ENCODE data around the gene ZNF408.

ZNF408 gene

DNA sequence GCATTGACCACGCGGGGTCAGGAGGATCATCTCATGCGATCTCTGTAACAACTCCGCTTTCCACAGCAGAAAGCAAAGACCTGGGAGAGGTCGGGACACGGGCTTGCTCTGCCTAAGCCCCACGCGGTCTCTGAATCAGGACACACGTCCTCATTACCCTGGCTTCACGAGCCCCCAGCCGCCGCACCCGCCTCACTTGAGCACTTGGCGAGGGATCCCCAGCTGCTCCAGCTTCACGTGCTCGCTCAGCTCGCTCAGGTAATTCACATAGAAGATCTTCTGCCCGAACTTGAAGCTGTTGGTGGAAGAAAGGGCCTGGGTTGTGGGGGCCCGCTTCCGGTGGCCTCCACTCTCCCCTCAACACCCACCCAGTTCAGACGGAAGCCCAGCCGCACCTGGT is 20.0 kb upstream of the ZNF408 start:
- Mint-ChIP-seq H3K4me1 (ENCODE audit: low read depth) (peaks cover 6% of the 10 kb centered on the region), H3K4me3 (no peak overlapping the region), H3K27ac (no peak overlapping the region), H3K36me3 (ENCODE audit: low read depth) (peaks cover 23% of the 10 kb centered on the region), H3K27me3 (ENCODE audit: low read depth) (no peaks in the 10 kb centered on the region), H3K9me3 (no peaks in the 10 kb centered on the region)

DNA sequence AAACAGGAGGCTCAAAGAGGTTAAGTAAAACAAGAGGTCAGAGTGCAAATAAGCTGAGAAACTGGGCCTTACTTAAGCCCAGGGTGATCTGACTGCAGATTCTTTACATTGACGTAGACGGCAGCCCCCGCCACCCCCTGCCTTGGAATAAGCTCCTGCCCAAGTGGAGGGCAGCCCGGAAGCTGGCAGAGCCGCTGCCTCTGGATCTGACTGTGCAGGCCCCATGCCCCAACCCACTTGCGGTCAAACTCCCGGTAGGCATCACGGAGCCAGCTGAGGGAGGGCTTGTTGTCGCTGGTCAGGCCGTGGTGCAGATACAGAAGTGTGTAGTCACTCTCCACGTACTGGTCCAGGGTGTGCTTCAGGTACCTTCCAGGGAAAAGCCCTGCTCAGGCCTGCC is 19.0 kb upstream of the ZNF408 start:
- peaks cover 21% of the 10 kb centered on the region for H3K36me3 Mint-ChIP-seq (ENCODE audit: low read depth)
- no peaks in the 10 kb centered on the region for H3K9me3 Mint-ChIP-seq
- peaks cover 5% of the 10 kb centered on the region for H3K4me1 Mint-ChIP-seq (ENCODE audit: low read depth)
- no peak overlapping the region for H3K4me3 Mint-ChIP-seq
- H3K27ac Mint-ChIP-seq = no peak overlapping the region
- no peaks in the 10 kb centered on the region for H3K27me3 Mint-ChIP-seq (ENCODE audit: low read depth)

DNA sequence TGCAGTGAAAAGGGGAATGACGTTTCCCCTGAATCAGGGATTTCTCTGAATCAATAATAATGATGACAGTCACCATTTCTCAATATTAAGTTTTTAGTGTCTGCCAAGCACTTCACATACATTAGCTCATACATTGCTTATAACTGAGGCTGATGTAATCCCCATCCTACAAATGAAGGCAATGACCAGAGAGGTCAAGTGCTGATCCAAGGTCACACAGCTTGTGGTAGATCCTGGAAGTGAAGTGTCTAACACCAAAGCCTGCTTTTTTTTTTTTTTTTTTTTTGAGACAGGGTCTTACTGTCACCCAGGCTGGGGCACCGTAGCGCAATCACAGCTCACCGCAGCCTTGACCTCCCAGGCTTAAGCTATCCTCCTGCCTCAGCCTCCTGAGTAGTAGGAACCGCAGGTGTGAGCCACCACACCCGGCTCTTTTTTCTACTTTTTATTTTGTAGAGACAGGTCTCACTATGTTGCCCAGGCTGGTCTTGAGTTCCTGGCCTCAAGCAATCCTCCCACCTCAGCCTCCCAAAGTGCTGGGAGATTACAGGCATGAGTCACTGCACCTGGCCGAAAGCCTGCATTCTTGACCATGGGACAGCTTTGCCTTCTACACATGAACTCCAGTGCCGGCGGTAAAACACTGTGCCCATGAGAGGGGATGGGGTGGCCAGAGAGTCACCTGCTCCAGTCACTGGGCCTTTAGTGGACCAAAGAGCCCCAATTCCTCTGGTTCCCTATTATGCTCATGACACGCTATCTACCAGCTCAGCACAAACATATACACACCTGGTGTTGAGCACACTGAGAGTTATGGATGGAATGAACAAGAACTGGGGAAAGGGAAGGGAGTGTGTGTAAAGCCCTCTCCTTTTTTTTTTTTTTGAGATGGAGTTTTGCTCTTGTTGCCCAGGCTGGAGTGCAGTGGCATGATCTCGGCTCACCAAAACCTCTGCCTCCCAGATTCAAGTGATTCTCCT is 17.8 kb upstream of the ZNF408 start:
- H3K9me3 Mint-ChIP-seq = no peaks in the 10 kb centered on the region
- H3K36me3 Mint-ChIP-seq (ENCODE audit: low read depth) = peaks cover 20% of the 10 kb centered on the region
- H3K27me3 Mint-ChIP-seq (ENCODE audit: low read depth) = no peaks in the 10 kb centered on the region
- no peak overlapping the region for H3K27ac Mint-ChIP-seq
- no peak overlapping the region for H3K4me3 Mint-ChIP-seq
- H3K4me1 Mint-ChIP-seq (ENCODE audit: low read depth) = peaks cover 2% of the 10 kb centered on the region

- Mint-ChIP-seq H3K9me3 (no peaks in the 10 kb centered on the region), H3K27ac (no peak overlapping the region), H3K4me3 (no peak overlapping the region), H3K27me3 (ENCODE audit: low read depth) (no peaks in the 10 kb centered on the region), H3K36me3 (ENCODE audit: low read depth) (peaks cover 17% of the 10 kb centered on the region), H3K4me1 (ENCODE audit: low read depth) (peaks cover 2% of the 10 kb centered on the region)
Measured at GRCh38 chr11:46684367-46684766, 16.5 kb upstream of the ZNF408 start.

DNA sequence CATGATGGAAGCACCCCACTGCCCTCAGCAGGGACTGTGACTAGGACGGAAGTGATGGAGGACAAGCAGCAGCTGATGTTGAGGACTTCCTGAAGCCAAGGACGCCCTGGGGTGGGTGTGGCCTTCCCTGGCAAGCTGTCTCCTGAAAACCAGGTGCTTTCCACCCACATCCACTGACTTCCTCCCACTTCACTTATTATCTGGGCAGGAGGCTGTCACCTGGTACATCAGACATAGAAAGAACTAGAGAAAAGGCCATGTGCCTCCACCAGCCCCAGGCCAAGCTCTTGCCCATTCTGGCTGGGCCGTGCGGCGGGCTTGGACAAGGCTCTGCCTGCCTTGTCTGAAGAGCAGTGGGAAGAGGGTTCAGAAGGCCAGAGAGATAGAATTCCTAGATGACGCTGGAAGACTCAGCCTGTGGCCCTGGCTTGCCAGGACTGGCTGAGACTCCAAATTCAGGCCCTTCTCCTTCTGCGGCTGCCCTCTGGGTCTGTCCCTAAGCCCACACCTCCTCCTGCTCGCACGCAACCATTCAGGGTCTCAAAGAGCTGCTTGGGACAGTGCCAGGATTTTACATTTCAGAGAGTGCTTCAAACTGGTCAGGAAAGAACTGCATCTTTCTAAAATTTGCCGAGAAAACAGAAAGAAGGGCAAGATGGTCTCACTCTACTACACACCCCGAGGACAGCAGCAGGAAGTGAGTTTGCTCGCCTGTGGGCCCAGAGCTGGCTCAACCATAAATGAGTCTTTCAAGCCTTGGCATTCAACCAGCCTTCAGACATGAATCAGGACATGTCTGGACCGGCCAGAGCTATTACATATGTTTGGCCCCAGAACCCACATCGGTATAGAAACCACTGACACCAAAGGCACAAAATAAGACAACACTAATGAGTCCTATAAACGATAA is 13.7 kb upstream of the ZNF408 start:
- peaks cover 3% of the 10 kb centered on the region for H3K4me1 Mint-ChIP-seq (ENCODE audit: low read depth)
- no peak overlapping the region for H3K4me3 Mint-ChIP-seq
- H3K27me3 Mint-ChIP-seq (ENCODE audit: low read depth) = no peaks in the 10 kb centered on the region
- H3K9me3 Mint-ChIP-seq = no peaks in the 10 kb centered on the region
- peaks cover 18% of the 10 kb centered on the region for H3K36me3 Mint-ChIP-seq (ENCODE audit: low read depth)
- H3K27ac Mint-ChIP-seq = no peak overlapping the region

GRCh38 chr11:46690702-46691101 is 10.1 kb upstream of the ZNF408 start:
- Mint-ChIP-seq H3K4me1 (ENCODE audit: low read depth) (peaks cover 2% of the 10 kb centered on the region), H3K9me3 (no peaks in the 10 kb centered on the region), H3K27ac (peak overlapping the region; percentile 18), H3K4me3 (no peak overlapping the region), H3K27me3 (ENCODE audit: low read depth) (no peaks in the 10 kb centered on the region), H3K36me3 (ENCODE audit: low read depth) (peaks cover 24% of the 10 kb centered on the region)

- H3K36me3 Mint-ChIP-seq (ENCODE audit: low read depth) = peaks cover 21% of the 10 kb centered on the region
Measured at GRCh38 chr11:46692450-46692849, 8.4 kb upstream of the ZNF408 start.

GRCh38 chr11:46693597-46694012 is 7.2 kb upstream of the ZNF408 start:
- Mint-ChIP-seq H3K4me3 (no peak overlapping the region), H3K9me3 (no peaks in the 10 kb centered on the region), H3K27me3 (ENCODE audit: low read depth) (no peaks in the 10 kb centered on the region), H3K4me1 (ENCODE audit: low read depth) (peaks cover 9% of the 10 kb centered on the region), H3K36me3 (ENCODE audit: low read depth) (peaks cover 17% of the 10 kb centered on the region), H3K27ac (no peak overlapping the region)

More at GRCh38 chr11:46692450-46692849, 8.4 kb upstream of the ZNF408 start:
- H3K4me3 Mint-ChIP-seq = no peak overlapping the region
- H3K27me3 Mint-ChIP-seq (ENCODE audit: low read depth) = no peaks in the 10 kb centered on the region
- H3K4me1 Mint-ChIP-seq (ENCODE audit: low read depth) = peaks cover 2% of the 10 kb centered on the region
- H3K27ac Mint-ChIP-seq = no peak overlapping the region
- H3K9me3 Mint-ChIP-seq = no peaks in the 10 kb centered on the region

DNA sequence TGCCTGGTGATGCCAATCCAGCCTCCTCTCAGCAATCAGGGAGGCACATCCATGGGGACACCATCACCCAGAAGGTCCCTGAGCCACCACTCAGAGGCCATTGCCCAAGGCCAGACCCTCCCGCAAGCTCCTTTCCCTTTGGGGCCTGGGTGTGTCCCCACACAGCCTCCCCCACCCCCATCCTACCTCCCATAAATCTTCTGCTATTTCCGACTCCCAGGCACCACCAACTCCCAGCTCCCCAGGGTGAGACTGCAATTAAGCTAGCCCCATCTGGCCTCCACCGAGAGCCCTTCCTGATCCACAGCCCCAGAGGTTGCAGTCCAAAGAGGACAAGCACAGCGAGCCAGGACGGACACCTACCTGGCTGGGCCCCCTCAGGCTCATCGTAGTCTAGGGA is 6.8 kb upstream of the ZNF408 start:
- no peak overlapping the region for H3K4me3 Mint-ChIP-seq
- no peak overlapping the region for H3K27ac Mint-ChIP-seq
- peaks cover 10% of the 10 kb centered on the region for H3K4me1 Mint-ChIP-seq (ENCODE audit: low read depth)
- H3K9me3 Mint-ChIP-seq = no peaks in the 10 kb centered on the region
- H3K27me3 Mint-ChIP-seq (ENCODE audit: low read depth) = no peaks in the 10 kb centered on the region
- H3K36me3 Mint-ChIP-seq (ENCODE audit: low read depth) = peaks cover 18% of the 10 kb centered on the region

- no peaks in the 10 kb centered on the region for H3K9me3 Mint-ChIP-seq
- no peaks in the 10 kb centered on the region for H3K27me3 Mint-ChIP-seq (ENCODE audit: low read depth)
- H3K36me3 Mint-ChIP-seq (ENCODE audit: low read depth) = peaks cover 16% of the 10 kb centered on the region
- H3K4me1 Mint-ChIP-seq (ENCODE audit: low read depth) = peaks cover 10% of the 10 kb centered on the region
- H3K4me3 Mint-ChIP-seq = no peak overlapping the region
- H3K27ac Mint-ChIP-seq = no peak overlapping the region
Measured at GRCh38 chr11:46694607-46695006, 6.2 kb upstream of the ZNF408 start.

DNA sequence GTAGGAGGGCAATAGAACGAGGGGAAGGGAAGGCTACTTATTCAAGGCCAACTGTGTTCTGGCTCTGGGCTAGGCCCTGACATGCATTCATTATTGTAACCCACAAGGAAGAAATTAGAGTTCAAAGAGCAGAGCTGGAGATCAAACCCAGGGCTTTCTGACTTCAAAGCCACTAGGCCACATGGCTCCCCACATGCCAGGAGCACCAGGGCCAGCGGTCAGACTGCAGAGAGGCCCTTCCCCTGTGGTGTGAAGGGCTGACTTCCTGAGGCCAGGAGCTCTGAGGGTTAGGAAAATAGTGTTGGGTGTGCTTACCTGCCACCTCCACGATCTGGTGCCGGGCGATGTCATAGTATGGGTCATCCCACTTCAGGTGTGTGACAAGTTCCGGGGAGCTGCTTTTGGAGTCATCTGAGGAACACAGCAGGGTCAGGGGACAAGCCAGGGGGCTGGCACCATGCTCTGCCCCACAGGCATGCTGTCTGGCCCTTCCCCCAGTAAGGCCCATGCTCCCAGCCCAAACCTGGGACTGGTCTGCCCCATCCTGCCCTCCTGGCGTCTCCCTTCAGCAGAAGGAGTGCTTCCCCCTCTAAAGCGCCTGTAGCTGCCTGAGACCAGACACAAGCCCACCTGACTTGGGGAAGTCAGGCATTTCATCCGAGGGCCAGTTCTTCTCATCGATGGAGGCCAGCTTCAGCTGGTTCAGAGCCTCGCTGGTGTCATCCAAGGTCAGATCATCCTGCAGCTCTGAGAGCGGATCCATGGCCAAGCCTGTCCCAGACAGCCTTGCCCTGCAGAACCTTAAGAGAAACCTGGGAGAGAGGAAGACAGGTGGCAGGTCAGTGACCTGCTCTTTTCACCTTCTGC is 5.3 kb upstream of the ZNF408 start:
- H3K27me3 Mint-ChIP-seq (ENCODE audit: low read depth) = no peaks in the 10 kb centered on the region
- H3K36me3 Mint-ChIP-seq (ENCODE audit: low read depth) = peaks cover 20% of the 10 kb centered on the region
- H3K4me3 Mint-ChIP-seq = no peak overlapping the region
- H3K9me3 Mint-ChIP-seq = no peaks in the 10 kb centered on the region
- peaks cover 11% of the 10 kb centered on the region for H3K4me1 Mint-ChIP-seq (ENCODE audit: low read depth)
- H3K27ac Mint-ChIP-seq = no peak overlapping the region

GRCh38 chr11:46696212-46696558 is 4.6 kb upstream of the ZNF408 start:
- no peaks in the 10 kb centered on the region for H3K27me3 Mint-ChIP-seq (ENCODE audit: low read depth)
- H3K4me1 Mint-ChIP-seq (ENCODE audit: low read depth) = peaks cover 13% of the 10 kb centered on the region
- no peak overlapping the region for H3K27ac Mint-ChIP-seq
- no peaks in the 10 kb centered on the region for H3K9me3 Mint-ChIP-seq
- H3K36me3 Mint-ChIP-seq (ENCODE audit: low read depth) = peaks cover 20% of the 10 kb centered on the region
- H3K4me3 Mint-ChIP-seq = no peak overlapping the region

DNA sequence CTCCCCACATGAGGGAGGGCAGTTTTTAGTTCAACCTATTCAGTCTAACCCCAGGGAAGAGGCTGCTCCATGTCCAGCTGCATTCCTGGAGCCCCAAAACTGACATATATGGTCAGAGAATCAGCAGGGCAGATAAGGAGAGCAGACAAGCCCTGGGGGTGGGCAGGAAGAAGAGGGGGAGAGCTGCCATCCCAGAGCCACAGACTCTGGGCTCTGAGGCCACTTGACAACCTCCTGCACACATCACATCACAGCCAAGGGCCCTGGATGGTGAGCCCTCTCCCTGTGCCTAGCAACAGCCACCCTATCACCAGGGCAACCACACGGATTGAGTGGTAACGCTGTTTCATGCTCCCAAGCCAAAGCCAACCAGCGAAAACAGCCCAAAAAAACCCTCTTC is 3.5 kb upstream of the ZNF408 start:
- Mint-ChIP-seq H3K9me3 (no peaks in the 10 kb centered on the region), H3K27me3 (ENCODE audit: low read depth) (no peaks in the 10 kb centered on the region), H3K27ac (no peak overlapping the region), H3K4me3 (no peak overlapping the region), H3K4me1 (ENCODE audit: low read depth) (peaks cover 19% of the 10 kb centered on the region), H3K36me3 (ENCODE audit: low read depth) (peaks cover 24% of the 10 kb centered on the region)

GRCh38 chr11:46697723-46698122 is 3.1 kb upstream of the ZNF408 start:
- Mint-ChIP-seq H3K36me3 (ENCODE audit: low read depth) (peaks cover 24% of the 10 kb centered on the region), H3K27me3 (ENCODE audit: low read depth) (no peaks in the 10 kb centered on the region), H3K9me3 (no peaks in the 10 kb centered on the region), H3K27ac (peak overlapping the region; percentile 57), H3K4me3 (no peak overlapping the region), H3K4me1 (ENCODE audit: low read depth) (peaks cover 24% of the 10 kb centered on the region)

Measured in T-helper 1 cell treated with Interleukin-12 subunit alpha and Interleukin-12 subunit beta and Interleukin-4 antibody, amounts not matched to agents 30 μg/mL and 1 μg/mL, for 36 hours (primary cell).